Neuronal stem cell (in vitro differentiated cells): ENCODE measurements around the gene GLT1D1.

Experiments
- DNase-seq: peaks from one replicate; pipeline ENCODE4 v3.0.0-alpha.2; 2013; ENCODE audit warnings: low spot score
- H2AFZ ChIP-seq: one replicate; pipeline ENCODE4 v1.6.1; 2013; ENCODE audit warnings: mild to moderate bottlenecking, low read length, inconsistent platforms
- H2AK5ac ChIP-seq: 2 replicates; pipeline ENCODE4 v1.6.1; 2013; ENCODE audit warnings: low read depth, mild to moderate bottlenecking, inconsistent platforms, low read length, moderate library complexity, mixed read lengths
- H2BK120ac ChIP-seq: 2 replicates; pipeline ENCODE4 v1.6.1; 2013; ENCODE audit warnings: low read depth, mild to moderate bottlenecking, inconsistent platforms, low read length, moderate library complexity, mixed read lengths
- H2BK12ac ChIP-seq: one replicate; pipeline ENCODE4 v1.6.1; 2013; ENCODE audit warnings: low read length, inconsistent platforms
- H2BK15ac ChIP-seq: 2 replicates; pipeline ENCODE4 v1.6.1; 2013; ENCODE audit warnings: mild to moderate bottlenecking, low read length, inconsistent platforms, mixed read lengths
- H2BK5ac ChIP-seq: one replicate; pipeline ENCODE4 v1.6.1; 2013; ENCODE audit warnings: inconsistent platforms, mild to moderate bottlenecking, low read length, moderate library complexity
- H3K14ac ChIP-seq: one replicate; pipeline ENCODE4 v1.6.1; 2013; ENCODE audit warnings: low read length, inconsistent platforms
- H3K18ac ChIP-seq: 2 replicates; pipeline ENCODE4 v1.6.1; 2013; ENCODE audit warnings: low read length, inconsistent platforms
- H3K23ac ChIP-seq: 2 replicates; pipeline ENCODE4 v1.6.1; 2013; ENCODE audit warnings: low read depth, mild to moderate bottlenecking, mixed read lengths, low read length, inconsistent platforms; ENCODE audit not compliant: poor library complexity
- H3K27ac ChIP-seq: replicated peaks from 3 replicates; pipeline ENCODE4 v1.5.1; 2013; ENCODE audit warnings: low read length, inconsistent platforms
- H3K27me3 ChIP-seq, 3 experiments: 2 replicates each; pipeline ENCODE4 v1.6.1; 2013; ENCODE audit warnings: low read length in 3 of 3, mild to moderate bottlenecking in 2 of 3, inconsistent platforms in 1 of 3, low read depth in 1 of 3, mixed read lengths in 1 of 3, moderate library complexity in 1 of 3; ENCODE audit not compliant: control insufficient read depth in 3 of 3, insufficient read depth in 3 of 3
- H3K36me3 ChIP-seq, 2 donors: replicated peaks in 1 of 2; 2 replicates each; pipeline ENCODE4 v1.6.1; 2013; ENCODE audit warnings: low read length in 2 of 2; ENCODE audit not compliant: control insufficient read depth in 2 of 2, insufficient read depth in 2 of 2
- H3K4ac ChIP-seq: 2 replicates; pipeline ENCODE4 v1.6.1; 2013; ENCODE audit warnings: inconsistent platforms, mild to moderate bottlenecking, low read length, moderate library complexity
- H3K4me1 ChIP-seq, 2 donors: 1 replicate in 1 of 2; 2 replicates in 1 of 2; pipeline ENCODE4 v1.6.1; 2013; ENCODE audit warnings: low read length in 2 of 2, low read depth in 1 of 2; ENCODE audit not compliant: control insufficient read depth in 2 of 2, insufficient read depth in 1 of 2
- H3K4me2 ChIP-seq: one replicate; pipeline ENCODE4 v1.6.1; 2013; ENCODE audit warnings: mild to moderate bottlenecking, low read length, inconsistent platforms; ENCODE audit not compliant: insufficient read depth, poor library complexity, severe bottlenecking
- H3K4me3 ChIP-seq, 2 donors: 2 replicates each; pipeline ENCODE4 v1.5.1; 2013; ENCODE audit warnings: low read length in 2 of 2, mild to moderate bottlenecking in 2 of 2, inconsistent platforms in 1 of 2, moderate library complexity in 1 of 2
- H3K79me1 ChIP-seq: one replicate; pipeline ENCODE4 v1.6.1; 2013; ENCODE audit warnings: low read depth, mild to moderate bottlenecking, inconsistent platforms, low read length, moderate library complexity
- H3K9ac ChIP-seq: one replicate; pipeline ENCODE4 v1.6.1; 2013; ENCODE audit warnings: mild to moderate bottlenecking, low read depth, low read length, inconsistent platforms; ENCODE audit not compliant: poor library complexity
- H3K9me3 ChIP-seq, 2 donors: replicated peaks in 1 of 2; 2 replicates each; pipeline versions ENCODE3 to v1.6.1; 2013; ENCODE audit warnings: low read length in 2 of 2, mild to moderate bottlenecking in 2 of 2, inconsistent platforms in 1 of 2, low read depth in 1 of 2, mixed read lengths in 1 of 2, moderate library complexity in 1 of 2; ENCODE audit not compliant: control insufficient read depth in 2 of 2, insufficient read depth in 1 of 2
- H4K8ac ChIP-seq: one replicate; pipeline ENCODE4 v1.6.1; 2013; ENCODE audit warnings: low read depth, mild to moderate bottlenecking, inconsistent platforms, low read length, moderate library complexity
- H4K91ac ChIP-seq: one replicate; pipeline ENCODE4 v1.6.1; 2013; ENCODE audit warnings: low read length, low read depth, mild to moderate bottlenecking, inconsistent platforms; ENCODE audit not compliant: poor library complexity
- WGBS, 2 donors: extraction: QIAGEN DNeasy Blood & Tissue Kit; methylation state at CpG; one replicate each; pipeline ENCODE4 v1.1.7; 2013; ENCODE audit warnings: missing lambda C conversion rate in 2 of 2, mixed read lengths in 1 of 2; ENCODE audit not compliant: insufficient read length in 2 of 2, insufficient replicate concordance in 1 of 2; ENCODE audit errors: extremely low coverage in 2 of 2; 5-methylcytosine and 5-hydroxymethylcytosine counted together

GLT1D1 gene

GRCh38 chr12:128906485-128907137 is 53.3 kb downstream of the GLT1D1 start:
- DNase-seq: no peak
- H4K91ac ChIP-seq: no peak overlapping the region
- H2BK120ac ChIP-seq: no peak overlapping the region
- H3K4ac ChIP-seq: no peak overlapping the region
- no peak overlapping the region for H3K23ac ChIP-seq
- H2BK15ac ChIP-seq: no peak overlapping the region
- H3K9ac ChIP-seq: no peak overlapping the region
- no CpG with 5 or more reads among the region's 4 CpGs for WGBS, 2 donors
- H2AFZ ChIP-seq: no peak overlapping the region
- no peak overlapping the region for H3K4me3 ChIP-seq
- H2AK5ac ChIP-seq: no peak overlapping the region
- no peak overlapping the region for H2BK12ac ChIP-seq
- no peak overlapping the region for H3K14ac ChIP-seq
- no peaks in the 10 kb centered on the region for H3K36me3 ChIP-seq
- H3K9me3 ChIP-seq: no peaks in the 10 kb centered on the region
- peaks cover 1% of the 10 kb centered on the region for H3K79me1 ChIP-seq
- H3K4me2 ChIP-seq: no peak overlapping the region
- no peak overlapping the region for H3K27ac ChIP-seq
- no peak overlapping the region for H4K8ac ChIP-seq
- H3K4me1 ChIP-seq: peaks cover 0 to 2% of the 10 kb centered on the region in 2 donors
- no peaks in the 10 kb centered on the region for H3K27me3 ChIP-seq
- H3K18ac ChIP-seq: no peak overlapping the region
- no peak overlapping the region for H2BK5ac ChIP-seq

GRCh38 chr12:128908254-128908653 is 55.0 kb downstream of the GLT1D1 start:
- no peak overlapping the region for H3K23ac ChIP-seq
- H3K18ac ChIP-seq: no peak overlapping the region
- no peak overlapping the region for H4K8ac ChIP-seq
- no peak overlapping the region for H2BK15ac ChIP-seq
- no peaks in the 10 kb centered on the region for H3K4me1 ChIP-seq
- H2BK12ac ChIP-seq: no peak overlapping the region
- no peak for DNase-seq
- H2AFZ ChIP-seq: no peak overlapping the region
- peaks cover 1% of the 10 kb centered on the region for H3K79me1 ChIP-seq
- H3K14ac ChIP-seq: no peak overlapping the region
- no peak overlapping the region for H3K4me2 ChIP-seq
- no peak overlapping the region for H3K4me3 ChIP-seq
- no peak overlapping the region for H2AK5ac ChIP-seq
- H2BK120ac ChIP-seq: no peak overlapping the region
- H3K36me3 ChIP-seq: no peaks in the 10 kb centered on the region
- no peak overlapping the region for H3K27ac ChIP-seq
- no peaks in the 10 kb centered on the region for H3K9me3 ChIP-seq
- no peak overlapping the region for H3K9ac ChIP-seq
- H2BK5ac ChIP-seq: no peak overlapping the region
- H3K27me3 ChIP-seq: no peaks in the 10 kb centered on the region
- WGBS, 2 donors: 100% methylated on average over 1 of the region's 4 CpGs; no CpG with 5 or more reads in 1 of the 2 donors
- H3K4ac ChIP-seq: no peak overlapping the region
- no peak overlapping the region for H4K91ac ChIP-seq

GRCh38 chr12:128909653-128910052 is 56.4 kb downstream of the GLT1D1 start:
- no peak overlapping the region for H2AK5ac ChIP-seq
- H3K4ac ChIP-seq: no peak overlapping the region
- no peak overlapping the region for H2BK5ac ChIP-seq
- no CpG with 5 or more reads among the region's 1 CpG for WGBS, 2 donors
- H2BK15ac ChIP-seq: no peak overlapping the region
- no peak overlapping the region for H3K23ac ChIP-seq
- H3K9me3 ChIP-seq: no peaks in the 10 kb centered on the region
- no peak overlapping the region for H3K4me3 ChIP-seq
- H3K14ac ChIP-seq: no peak overlapping the region
- H3K18ac ChIP-seq: no peak overlapping the region
- no peak overlapping the region for H3K4me2 ChIP-seq
- H3K36me3 ChIP-seq: no peaks in the 10 kb centered on the region
- H3K9ac ChIP-seq: no peak overlapping the region
- H2BK12ac ChIP-seq: no peak overlapping the region
- no peaks in the 10 kb centered on the region for H3K27me3 ChIP-seq
- no peak overlapping the region for H4K91ac ChIP-seq
- H3K27ac ChIP-seq: no peak overlapping the region
- H2AFZ ChIP-seq: no peak overlapping the region
- H3K79me1 ChIP-seq: peaks cover 1% of the 10 kb centered on the region
- DNase-seq: no peak
- H4K8ac ChIP-seq: no peak overlapping the region
- no peaks in the 10 kb centered on the region for H3K4me1 ChIP-seq
- no peak overlapping the region for H2BK120ac ChIP-seq

DNA sequence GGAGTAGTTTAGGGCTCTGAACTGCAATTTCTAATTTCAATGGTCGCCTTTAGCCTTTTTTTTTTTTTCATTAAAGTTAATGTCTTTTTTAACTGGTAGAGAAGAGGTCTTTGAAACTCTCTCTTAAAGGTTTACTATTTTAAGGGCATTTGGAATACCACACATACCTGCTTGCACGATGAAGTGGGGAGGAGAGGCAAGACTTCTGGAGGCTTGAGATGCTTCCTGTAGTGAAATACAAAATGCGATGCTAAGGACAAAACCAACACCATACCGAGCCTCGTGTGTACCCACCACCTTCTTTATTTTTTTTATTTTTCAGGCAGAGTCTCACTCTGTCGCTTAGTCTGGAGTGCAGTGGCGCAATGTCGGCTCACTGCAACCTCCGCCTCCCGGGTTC is 57.4 kb downstream of the GLT1D1 start:
- no peaks in the 10 kb centered on the region for H3K27me3 ChIP-seq
- peaks cover 1% of the 10 kb centered on the region for H3K79me1 ChIP-seq
- no peak overlapping the region for H2AK5ac ChIP-seq
- no peak overlapping the region for H3K9ac ChIP-seq
- H3K36me3 ChIP-seq: no peaks in the 10 kb centered on the region
- H3K23ac ChIP-seq: no peak overlapping the region
- no peak overlapping the region for H2BK15ac ChIP-seq
- no peak overlapping the region for H3K27ac ChIP-seq
- H3K4me3 ChIP-seq: no peak overlapping the region
- no peak overlapping the region for H3K4ac ChIP-seq
- H2BK12ac ChIP-seq: no peak overlapping the region
- no peak overlapping the region for H2BK5ac ChIP-seq
- H3K4me1 ChIP-seq: no peaks in the 10 kb centered on the region
- H4K91ac ChIP-seq: no peak overlapping the region
- no peak overlapping the region for H3K4me2 ChIP-seq
- no CpG with 5 or more reads among the region's 10 CpGs for WGBS, 2 donors
- no peak overlapping the region for H2AFZ ChIP-seq
- no peak overlapping the region for H4K8ac ChIP-seq
- H2BK120ac ChIP-seq: no peak overlapping the region
- no peak overlapping the region for H3K18ac ChIP-seq
- H3K14ac ChIP-seq: no peak overlapping the region
- no peaks in the 10 kb centered on the region for H3K9me3 ChIP-seq
- no peak for DNase-seq
